Activated CD4-positive, alpha-beta T cell treated with anti-CD3 and anti-CD28 coated beads, Interleukin-2, Interleukin-4, amounts not matched to agents 100 ng/mL and 50 ng/mL, durations not matched to agents 16 hours and 8 hours (primary cell): Measurements from ENCODE around the gene SLC15A1.

ENCODE experiments used
- DNase-seq: peaks from one replicate; pipeline ENCODE4 v3.0.0-alpha.2; 2020; ENCODE audit warnings: low spot score

SLC15A1 gene

DNA sequence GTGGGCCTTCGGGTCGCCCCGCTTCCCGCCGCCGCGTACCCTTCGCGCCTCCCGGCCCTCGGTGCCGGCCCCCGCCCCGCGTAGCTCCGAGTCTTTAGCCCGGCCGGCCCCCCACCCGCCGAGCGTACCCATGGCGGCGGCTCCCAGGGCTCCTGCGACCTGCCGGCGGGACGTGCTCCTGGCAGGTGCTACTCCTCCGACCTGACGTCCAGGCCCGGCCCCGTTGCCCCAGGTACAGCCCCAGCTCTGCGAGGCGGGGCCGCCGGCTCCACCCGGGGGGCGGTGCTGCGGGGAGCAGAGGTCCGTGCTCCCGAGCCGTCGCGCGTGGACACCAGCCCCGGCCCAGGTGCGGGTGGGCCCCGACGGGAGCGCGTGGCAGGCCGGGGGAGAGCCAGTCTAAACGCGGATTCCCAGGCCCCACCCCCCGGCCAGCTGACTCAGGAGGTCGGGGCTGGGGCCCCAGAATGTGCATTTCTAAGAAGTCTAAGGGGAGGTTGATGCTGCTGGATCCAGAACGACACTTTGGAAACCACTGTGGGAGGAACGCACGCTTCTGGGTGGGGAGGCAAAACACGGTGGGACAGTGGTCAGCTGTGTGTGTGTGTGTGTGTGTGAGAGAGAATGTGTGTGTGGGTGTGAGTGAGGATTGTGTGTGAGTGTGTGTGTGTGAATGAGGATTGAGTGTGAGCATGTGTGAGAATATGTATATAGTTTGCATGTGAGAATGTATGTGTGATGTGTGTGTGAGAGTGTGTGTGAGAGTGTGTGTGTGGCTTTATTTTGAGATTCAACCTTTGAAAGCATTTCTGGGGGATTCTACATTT, at the start of gene SLC15A1:
Gene SLC15A1 (minus strand): TSS at position 206 of the 824 bp plus-strand sequence. CDS start 74 bp downstream, at position 132.
- DNase-seq = no peak

- no peak for DNase-seq
Measured at GRCh38 chr13:98801626-98802418, 49.4 kb upstream of the SLC15A1 start.

DNA sequence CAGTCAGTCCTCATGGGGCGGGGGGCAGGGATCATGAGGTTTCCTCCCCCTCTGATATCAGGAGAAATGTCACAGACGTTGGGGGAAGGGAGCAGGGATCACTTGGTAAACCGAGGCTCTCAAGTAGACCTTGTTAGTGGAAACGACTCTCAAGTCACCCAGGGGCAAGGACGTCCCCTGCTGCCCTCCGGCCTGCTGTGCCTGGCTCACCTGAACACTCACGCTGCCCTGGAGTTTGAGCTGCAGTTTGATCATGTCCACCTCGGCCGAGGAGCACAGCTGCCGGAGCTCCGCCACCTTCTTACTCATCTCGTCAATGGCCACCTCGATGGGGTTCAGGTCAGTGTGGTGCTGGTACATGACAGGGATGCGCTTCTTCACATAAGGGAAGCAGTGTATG, 47.6 kb upstream of the SLC15A1 start:
- no peak for DNase-seq

DNA sequence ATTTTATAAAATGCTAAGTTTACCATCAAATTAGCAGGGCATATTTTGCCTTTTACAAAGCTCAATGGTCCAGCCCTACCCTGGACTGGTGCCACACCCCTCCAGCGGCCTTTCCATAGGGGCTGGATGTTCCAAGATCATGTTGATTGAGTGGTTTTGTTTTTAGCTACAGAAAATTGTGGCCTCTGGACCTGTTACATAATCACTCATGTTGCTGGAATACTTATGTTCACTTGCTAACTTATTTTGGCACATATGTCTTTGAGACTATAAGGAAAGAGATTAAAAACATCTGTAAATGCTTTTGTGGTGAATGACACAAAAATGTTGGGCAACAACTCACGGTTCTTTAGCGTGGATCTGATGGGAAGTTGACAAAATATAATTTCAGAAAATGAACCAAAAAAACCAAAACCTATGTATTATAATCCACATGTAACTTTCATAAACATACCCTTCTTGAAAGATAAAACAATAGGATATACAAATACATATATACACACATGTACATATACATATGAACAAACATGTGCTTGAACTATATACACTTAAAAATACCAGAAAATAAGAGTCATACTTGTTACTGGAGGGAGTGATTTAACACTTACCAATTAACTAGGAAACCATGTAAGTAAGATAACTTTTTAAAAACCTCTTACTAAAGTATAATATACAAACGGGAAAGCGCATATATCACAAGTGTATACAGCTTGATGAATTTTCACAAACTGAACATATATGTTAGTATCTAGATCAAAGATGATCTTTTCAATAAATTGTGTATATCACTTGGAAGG, 46.6 kb upstream of the SLC15A1 start:
- no peak for DNase-seq

- no peak for DNase-seq
Measured at GRCh38 chr13:98797456-98797855, 45.0 kb upstream of the SLC15A1 start.

- DNase-seq = no peak
Measured at GRCh38 chr13:98796798-98797197, 44.3 kb upstream of the SLC15A1 start.

- no peak for DNase-seq
Measured at GRCh38 chr13:98796191-98796590, 43.7 kb upstream of the SLC15A1 start.

DNA sequence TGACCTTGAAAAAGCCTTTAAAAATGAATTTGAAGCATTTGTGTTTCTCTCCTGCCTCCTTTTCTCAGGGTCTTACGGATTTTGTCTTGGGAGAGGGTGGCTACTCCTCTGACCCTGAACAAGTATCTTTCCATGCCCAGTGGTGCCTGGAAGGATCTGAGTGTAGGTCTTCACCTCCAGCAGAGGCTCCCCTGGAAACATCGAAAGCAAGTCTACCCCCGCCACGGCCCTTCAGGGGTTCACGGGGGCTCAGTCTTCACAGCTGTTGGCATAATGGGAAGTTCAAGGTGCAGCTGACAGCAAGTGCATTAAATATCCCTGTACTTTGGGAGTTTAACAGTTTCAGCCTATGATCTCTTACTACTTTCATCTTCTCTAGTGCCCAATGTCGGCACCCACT, 42.7 kb upstream of the SLC15A1 start:
- DNase-seq = no peak

DNA sequence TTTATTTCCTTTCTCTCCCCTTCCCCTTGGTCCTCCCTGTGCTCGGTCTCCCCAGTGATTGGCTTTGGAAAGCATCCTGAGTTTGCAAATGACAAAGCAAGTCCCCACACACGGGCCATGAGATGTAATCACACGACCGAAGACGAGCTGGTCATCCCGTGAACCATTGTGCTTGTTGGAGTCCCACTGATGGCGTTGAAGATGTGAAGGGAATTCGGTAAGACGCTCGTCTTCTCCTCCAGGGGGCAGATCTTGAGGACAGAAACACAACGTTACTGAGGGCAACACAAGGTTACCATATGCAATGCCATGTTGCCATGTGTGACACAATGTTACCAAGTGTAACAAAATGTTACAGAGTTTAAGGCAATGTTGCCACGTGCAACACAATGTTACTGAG, 42.0 kb upstream of the SLC15A1 start:
- DNase-seq = no peak

DNA sequence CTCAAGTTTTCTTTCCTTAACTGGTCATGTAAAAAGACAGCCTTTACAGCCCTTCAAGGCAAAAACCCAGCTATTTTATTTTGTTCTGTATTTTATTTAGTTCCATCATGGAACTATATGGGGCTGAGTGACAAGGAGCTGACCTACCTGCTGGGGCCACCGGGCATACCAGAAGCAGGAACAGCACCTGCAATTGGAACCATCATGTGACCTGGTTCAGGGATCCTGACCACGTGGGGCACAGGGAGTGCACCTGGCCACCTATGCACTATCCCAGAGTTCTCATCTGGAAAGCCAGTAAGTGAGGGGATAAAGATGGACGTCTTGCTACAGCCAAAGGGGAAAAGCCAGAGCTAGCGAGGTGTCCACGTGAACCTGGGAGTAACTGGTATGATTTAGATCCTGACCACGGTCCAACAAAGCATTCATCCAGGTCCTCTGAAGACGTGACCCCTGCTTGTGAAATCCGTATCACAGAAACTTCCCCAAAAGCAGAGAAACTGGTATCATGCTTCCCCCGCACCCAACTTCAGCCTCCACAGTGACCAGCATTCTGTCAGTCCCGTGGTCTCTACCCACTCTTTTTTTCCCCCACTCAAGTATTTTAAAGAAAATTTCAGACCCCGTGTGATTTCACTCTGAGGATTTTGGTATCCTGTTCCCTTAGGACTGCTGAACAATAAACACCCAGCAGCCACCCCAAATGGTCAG, 40.5 kb upstream of the SLC15A1 start:
- DNase-seq = no peak

- no peak for DNase-seq
Measured at GRCh38 chr13:98792321-98792720, 39.8 kb upstream of the SLC15A1 start.

DNA sequence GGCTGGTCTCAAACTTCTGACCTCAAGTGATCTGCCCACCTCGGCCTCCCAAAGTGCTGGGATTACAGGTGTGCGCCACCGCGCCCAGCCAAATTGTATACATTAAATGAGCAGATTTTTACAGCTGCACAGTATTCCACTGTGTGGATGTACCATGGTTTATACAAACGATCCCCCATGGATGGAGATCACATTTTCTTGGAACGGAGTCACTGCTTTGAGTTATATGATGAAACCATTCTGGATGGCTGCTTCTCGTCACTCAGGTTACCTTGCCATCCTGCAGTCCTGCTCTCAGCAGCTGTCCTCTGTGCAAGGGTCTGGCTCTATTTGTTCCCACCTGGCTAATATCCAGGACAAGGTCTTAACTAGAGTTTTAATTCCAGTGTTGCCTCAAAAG, 39.1 kb upstream of the SLC15A1 start:
- no peak for DNase-seq

DNA sequence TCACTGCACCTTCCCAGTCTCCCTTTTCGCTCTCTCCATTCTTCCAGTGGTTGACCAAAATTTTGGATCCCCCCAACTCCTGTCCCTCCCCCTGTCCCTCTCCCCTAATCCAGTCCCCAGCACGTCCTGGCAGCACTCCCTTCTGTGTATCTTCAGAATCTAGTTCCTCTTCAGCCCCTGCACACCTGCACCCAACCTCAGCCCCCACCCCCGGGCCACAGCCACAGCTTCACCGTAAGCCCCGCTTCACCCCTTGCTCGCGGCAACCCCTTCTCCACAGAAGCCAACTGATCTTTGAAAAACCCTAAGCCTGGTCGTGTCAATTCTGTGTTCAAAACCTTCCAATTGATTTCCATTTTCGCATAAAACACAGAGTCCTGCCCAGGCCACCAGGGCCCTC, 35.5 kb upstream of the SLC15A1 start:
- DNase-seq = no peak

DNA sequence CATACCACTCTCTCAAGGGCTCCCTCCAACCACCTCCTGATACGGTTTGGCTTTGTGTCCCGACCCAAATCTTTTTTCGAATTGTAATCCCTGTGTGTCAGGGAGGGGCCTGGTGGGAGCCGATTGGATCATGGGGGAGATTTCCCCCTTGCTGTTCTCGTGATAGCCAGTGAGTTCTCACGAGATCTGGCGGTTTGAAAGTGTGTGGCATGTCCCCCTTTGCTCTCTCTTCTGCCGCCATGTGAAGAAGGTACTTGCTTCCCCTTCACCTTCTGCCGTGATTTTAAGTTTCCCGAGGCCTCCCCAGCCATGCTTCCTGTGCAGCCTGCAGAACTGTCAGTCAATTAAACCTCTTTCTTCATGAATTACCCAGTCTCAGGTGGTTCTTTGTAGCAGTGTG, 34.7 kb upstream of the SLC15A1 start:
- no peak for DNase-seq

GRCh38 chr13:98786023-98786422, 33.6 kb upstream of the SLC15A1 start:
- DNase-seq = no peak

DNA sequence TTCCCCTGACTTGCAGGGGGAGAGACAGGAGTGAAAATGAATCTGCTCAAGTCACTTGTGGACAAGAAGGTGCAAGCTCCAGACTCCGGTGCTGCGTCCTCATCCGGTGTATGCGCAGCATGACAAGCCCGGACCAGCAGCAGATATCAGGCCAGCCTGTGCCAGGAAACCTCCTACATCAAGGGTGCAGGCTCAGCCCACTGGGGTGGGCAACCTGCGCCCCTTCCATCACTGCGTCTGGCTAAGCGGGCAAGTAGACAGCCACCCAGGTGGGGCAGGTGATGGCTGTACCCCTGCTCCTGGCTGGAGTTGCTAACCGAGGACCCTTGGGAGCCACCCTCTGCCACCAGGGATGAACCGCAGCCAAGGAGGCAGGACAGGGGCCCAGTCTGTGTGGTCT, 32.9 kb upstream of the SLC15A1 start:
- no peak for DNase-seq

- no peak for DNase-seq
Measured at GRCh38 chr13:98784666-98785065, 32.2 kb upstream of the SLC15A1 start.

DNA sequence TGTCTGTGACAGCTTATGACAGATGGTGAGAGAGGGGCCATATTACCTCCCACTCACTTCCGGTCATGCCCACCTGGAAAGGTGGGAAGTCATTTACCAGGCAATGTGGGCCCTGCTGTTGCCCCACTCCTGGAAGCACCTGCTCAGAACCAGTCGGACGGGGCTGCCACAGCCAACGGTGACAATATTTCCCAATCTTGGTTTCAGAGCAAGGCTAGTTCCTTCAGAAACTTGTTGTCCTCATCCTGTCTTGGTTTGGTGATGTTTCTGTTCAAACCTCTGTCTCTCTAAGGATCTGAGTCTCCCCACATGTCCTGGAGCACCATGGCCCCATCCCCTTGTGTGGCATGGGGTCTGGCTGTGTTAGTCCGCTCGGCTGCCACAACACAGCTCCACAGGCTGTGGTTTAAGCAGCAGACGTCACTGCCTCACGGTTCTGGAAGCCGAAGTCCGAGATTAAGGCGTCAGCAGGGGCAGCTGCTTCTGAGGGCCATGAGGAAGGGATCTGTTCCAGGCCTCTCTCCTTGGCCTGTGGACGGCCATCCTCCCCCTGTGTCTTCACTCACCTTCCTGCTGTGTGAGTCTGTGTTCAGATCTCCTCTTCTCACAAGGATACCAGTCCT, 31.5 kb upstream of the SLC15A1 start:
- DNase-seq = no peak

- DNase-seq = no peak
Measured at GRCh38 chr13:98782654-98783053, 30.2 kb upstream of the SLC15A1 start.

DNA sequence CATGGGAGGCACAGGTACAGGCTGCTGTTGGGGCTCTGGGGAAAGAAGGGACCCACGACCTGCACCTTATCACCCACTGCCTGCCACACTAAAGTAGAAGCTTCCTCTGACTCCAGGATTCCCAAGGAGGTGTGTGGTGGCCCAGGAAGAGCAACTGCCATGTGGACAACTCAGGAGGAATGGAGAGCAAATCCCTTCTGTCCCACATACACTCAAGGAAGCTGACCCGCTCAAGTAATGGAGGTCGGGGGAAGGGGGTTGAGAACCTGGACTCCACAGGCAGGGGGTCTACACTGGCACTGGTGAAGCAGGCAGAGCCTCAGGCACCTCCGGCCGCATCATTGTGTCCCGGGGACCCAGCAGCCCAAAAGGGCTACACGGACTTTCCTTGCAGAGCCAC, 29.4 kb upstream of the SLC15A1 start:
- DNase-seq = no peak

DNA sequence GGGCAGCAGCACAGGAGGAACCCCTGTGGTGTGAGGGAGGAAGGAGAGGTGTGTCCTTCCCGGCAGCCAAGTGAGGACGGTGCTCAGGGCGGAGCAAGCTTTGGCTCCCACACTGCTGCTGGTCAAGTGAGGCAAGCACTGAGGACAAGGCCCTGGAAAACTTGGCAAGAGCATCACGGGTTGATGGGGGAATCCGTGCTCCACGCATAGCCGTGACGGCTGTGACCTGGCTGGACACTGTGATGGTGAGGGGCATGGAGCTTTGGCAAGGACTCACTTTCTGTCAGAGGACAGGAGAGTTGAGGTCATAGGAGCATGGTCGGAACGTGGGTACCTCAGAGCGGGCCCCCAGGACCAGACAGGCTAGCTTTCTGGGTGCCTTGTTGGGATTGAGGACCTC, 29.0 kb upstream of the SLC15A1 start:
- DNase-seq = no peak
